GM21619 (cell line): ENCODE results near the gene OR5D16.
"Not testable (repeated sequence)": the region's sequence is repeated elsewhere in the genome, so short reads cannot be mapped to it uniquely, and the experiment has no call there.

Experiments used
- ATAC-seq: cut with Tn5 transposase; IDR thresholded peaks from one replicate; pipeline ENCODE4 v1.9.1; 2021; ENCODE audit not compliant: unreplicated experiment

The OR5D16 gene

GRCh38 chr11:55838452-55838851, at the start of gene OR5D16:
Gene OR5D16, plus strand, starts transcription at chr11:55838752. Its CDS starts 0 bp downstream, at chr11:55838752.
- no peak for ATAC-seq

DNA sequence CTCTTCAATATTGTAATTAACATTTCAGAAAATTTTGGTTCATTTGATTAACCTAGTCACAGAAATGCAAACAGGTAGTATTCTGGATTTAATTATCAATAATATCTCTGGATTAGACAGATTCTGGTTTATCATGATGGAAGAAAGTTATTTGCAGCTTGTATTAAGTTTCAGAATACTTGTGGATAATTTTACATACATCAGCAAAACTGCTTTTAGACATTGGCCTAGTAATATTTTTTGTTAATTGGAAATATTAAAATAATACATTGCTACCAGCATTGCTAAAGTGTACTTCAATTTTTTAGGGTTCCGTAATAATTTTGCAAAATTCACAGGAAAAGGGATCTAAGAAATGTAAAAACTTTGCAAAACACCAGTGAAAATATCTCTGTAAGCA, 46.9 kb upstream of the OR5D16 start:
- ATAC-seq = no peak

DNA sequence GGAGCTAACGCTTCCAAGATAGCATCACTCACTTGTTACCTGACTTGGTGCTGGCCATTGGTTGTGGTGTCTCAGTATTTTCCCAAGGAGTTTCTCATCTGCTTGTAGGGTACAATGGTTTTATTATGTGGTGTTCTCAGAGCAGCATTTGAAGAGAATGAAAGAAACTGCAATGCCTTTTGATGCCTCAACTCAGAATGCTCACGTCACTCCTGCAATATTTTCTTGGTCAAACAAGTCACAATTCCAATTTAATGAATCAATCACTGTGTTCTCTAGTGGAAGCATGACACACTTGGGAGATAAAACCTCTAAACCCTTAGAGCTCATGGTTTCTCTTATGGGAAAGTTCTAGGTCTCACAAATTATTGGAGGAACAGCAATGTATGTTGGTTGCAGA, 45.2 kb upstream of the OR5D16 start:
- no peak for ATAC-seq

DNA sequence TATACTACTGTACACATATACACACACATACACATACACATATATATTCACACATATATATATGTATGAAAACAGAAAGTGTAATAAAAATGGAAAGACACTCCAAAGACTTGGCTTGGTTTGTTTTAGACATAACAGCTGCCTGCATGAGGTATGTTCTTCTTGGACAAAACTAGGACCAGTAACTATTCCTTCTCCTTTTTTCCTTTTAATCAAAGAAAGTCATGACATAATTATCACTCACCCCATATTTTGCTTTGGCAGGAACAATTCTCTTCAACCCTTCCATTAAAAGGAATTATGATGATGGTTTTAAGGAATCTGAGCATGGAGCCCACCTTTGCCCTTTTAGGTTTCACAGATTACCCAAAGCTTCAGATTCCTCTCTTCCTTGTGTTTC, 43.3 kb upstream of the OR5D16 start, which contains the start of gene OR5D14:
TSS of gene OR5D14 (plus strand) at position 301 of the 400 bp plus-strand sequence. CDS start at position 301, 0 bp downstream.
- ATAC-seq = no peak

- no peak for ATAC-seq
These were observed 32.3 kb upstream of the OR5D16 start for GRCh38 chr11:55806248-55806647.

DNA sequence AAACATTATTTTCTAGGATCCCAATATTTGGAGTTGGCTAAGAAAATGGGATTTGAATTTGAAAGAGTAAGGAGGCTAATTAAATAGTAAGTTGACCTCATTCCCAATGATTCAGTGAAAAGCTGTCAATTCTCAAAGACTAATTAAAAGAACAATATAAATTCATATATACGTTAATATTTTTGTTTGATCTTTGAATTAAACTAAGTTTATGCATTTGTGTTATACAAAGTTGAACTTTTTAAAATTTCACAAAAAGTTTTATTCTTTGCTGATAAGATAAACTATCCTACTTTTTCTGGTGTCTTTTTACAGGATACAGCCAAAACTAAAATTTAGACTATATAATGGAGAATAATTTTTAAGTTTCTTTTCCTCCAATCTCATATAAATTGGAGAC, 27.5 kb upstream of the OR5D16 start, which contains the start of gene OR5L1:
TSS of gene OR5L1 (plus strand) at position 301 of the 400 bp plus-strand sequence. CDS start 100 bp downstream, outside the sequence.
- ATAC-seq = no peak

DNA sequence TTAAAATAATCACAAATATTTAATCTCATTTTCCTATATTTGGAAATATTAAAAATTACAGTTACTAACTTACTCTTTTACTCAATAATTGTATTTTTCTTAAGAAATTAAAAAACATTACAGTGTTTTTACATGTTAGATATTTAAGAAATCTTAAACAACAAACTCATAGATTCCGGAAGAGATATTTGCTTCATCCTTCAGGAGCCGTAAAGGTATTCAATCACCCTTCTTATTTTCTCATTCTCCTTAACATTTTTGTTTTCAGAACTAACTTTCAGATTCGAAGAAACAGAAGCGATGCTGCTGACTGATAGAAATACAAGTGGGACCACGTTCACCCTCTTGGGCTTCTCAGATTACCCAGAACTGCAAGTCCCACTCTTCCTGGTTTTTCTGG, 19.2 kb upstream of the OR5D16 start, which contains the start of gene OR5D18:
TSS of gene OR5D18 (plus strand) at position 301 of the 400 bp plus-strand sequence. CDS start at position 301, 0 bp downstream.
- no peak for ATAC-seq

- ATAC-seq = no peak
These were observed 11.6 kb upstream of the OR5D16 start, which contains the start of gene OR5L2 for GRCh38 chr11:55826919-55827318. Gene OR5L2, plus strand, starts transcription at chr11:55827219. Its CDS starts 0 bp downstream, at chr11:55827219.

- no peak for ATAC-seq
These were observed 8.9 kb downstream of the OR5D16 start for GRCh38 chr11:55847453-55847852.

DNA sequence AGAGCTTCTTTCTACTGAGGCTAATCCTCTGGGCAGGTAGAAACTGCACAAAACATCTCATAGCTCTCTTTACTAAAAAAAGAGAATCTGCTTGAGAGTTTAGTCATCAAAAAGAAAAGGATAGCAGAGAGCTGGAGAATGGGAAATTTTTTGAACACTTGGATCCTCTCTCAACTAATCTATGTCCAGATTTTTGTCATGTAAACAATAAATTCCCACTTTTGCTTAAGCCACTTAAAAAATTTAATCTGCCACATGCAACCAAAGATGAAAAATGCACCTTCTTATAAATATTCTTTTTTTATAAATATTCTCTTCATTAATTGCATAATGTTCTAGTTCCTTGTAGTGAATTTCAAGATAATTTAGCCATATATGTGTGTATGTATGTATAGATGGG, 10.5 kb downstream of the OR5D16 start:
- no peak for ATAC-seq

GRCh38 chr11:55852141-55852540, 13.6 kb downstream of the OR5D16 start:
- ATAC-seq = no peak

GRCh38 chr11:55854704-55855103, 16.2 kb downstream of the OR5D16 start:
- no peak for ATAC-seq

GRCh38 chr11:55867354-55867753, 28.8 kb downstream of the OR5D16 start:
- not testable (repeated sequence) for ATAC-seq

DNA sequence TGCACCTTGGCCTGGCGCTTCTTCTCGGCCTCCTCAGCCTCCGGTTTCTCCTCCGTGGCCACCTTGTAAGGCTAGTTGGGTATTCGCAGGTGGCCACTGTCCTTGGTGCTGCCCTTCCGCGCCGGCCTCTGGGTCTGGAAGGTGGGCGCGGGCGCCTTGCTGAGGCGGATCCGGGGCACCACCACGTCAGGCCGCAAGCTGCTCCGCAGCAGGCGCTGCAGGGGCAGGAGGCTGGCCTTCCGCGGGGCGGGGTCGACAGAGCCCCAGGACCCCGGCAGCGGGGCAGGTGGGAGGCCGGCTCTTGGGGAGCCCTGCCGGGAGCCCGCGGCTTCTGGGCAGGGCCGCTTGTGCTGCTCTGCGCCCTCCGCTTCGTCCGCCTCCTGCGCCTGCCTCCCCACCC, 34.2 kb downstream of the OR5D16 start:
- ATAC-seq = not testable (repeated sequence)

GRCh38 chr11:55873146-55873545, 34.6 kb downstream of the OR5D16 start:
- ATAC-seq = not testable (repeated sequence)

DNA sequence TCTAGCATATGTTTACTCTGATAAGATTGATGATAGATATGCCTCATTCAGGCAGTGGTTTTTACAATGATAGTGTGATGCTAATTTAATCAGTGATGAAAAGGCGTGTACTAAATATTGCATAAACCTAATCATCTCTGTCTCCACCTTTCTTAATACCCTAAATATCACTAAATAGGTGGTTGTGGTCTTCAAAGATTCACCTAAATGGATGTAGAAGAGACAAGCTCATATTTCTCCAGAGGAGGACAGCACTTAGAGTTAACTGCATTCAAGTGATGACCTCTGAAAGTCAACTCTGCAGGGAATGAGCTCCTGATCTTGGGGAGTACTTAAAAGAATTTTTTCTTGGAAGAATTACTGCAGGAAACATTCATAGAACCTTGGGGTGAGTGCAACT, 44.4 kb downstream of the OR5D16 start, which contains the start of gene TRIM51:
TSS of gene TRIM51 (plus strand) at position 301 of the 400 bp plus-strand sequence. CDS start 2,132 bp downstream, outside the sequence.
- not testable (repeated sequence) for ATAC-seq

GRCh38 chr11:55884995-55885394, 46.4 kb downstream of the OR5D16 start:
- ATAC-seq = not testable (repeated sequence)

- ATAC-seq = not testable (repeated sequence)
These were observed 46.9 kb downstream of the OR5D16 start for GRCh38 chr11:55885481-55885880.
